OCI-LY3 (cell line): ENCODE results near the gene GRIN1.

Experiments
- CTCF ChIP-seq: fragments of 200-600, 300-600 bp; sonication (generic); IDR thresholded peaks from 2 replicates; pipeline ENCODE4 v1.5.1; 2014; ENCODE audit warnings: antibody characterized with exemption, low read length, low read depth
- EZH2phosphoT487 ChIP-seq: fragments of 200-600 bp; shearing (Covaris generic); IDR thresholded peaks from 2 replicates; pipeline ENCODE4 v1.6.1; 2018; ENCODE audit warnings: antibody characterized with exemption, mixed run types, low read depth

GRCh38 chr9:137174722-137175293 is 35.9 kb downstream of the GRIN1 start:
- TF ChIP-seq CTCF = no peak
- TF ChIP-seq EZH2phosphoT487 = no peak
